ENCODE data around the gene LMOD1.
A peak's percentile ranks its signal among the peaks of the same experiment; 100 is the strongest.

LMOD1 gene

DNA sequence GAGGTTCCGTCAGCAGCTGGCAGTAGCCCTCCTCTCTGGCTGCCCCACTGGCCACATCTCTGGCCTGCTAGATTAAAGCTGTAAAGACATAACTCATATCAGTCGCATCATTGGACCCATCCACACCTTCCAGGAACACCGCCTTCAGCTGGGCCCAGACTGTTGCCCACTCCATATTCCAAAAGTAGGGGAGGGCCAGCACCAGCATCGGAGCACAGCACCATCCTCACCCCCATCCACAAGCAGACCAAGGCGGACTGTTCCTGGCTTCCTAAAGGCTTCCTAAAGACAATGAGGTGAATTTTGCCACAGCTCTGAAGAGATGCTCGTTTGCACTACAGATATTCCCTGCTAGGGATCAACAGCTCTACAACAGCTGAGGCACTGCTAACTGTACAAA, 54.1 kb downstream of the LMOD1 start:
- ChIA-PET POLR2A (interaction anchor here (0.6 kb wide), 1 partner anchor 38 kb away, joined by 3 read pairs; no protein-coding TSS in a partner anchor), CTCF (interaction anchor here (0.7 to 8.7 kb wide), 6 partner anchors 10 to 380 kb away, joined by 3 to 174 read pairs (median 7); no protein-coding TSS in a partner anchor)
- TF ChIP-seq, protein P1, sequence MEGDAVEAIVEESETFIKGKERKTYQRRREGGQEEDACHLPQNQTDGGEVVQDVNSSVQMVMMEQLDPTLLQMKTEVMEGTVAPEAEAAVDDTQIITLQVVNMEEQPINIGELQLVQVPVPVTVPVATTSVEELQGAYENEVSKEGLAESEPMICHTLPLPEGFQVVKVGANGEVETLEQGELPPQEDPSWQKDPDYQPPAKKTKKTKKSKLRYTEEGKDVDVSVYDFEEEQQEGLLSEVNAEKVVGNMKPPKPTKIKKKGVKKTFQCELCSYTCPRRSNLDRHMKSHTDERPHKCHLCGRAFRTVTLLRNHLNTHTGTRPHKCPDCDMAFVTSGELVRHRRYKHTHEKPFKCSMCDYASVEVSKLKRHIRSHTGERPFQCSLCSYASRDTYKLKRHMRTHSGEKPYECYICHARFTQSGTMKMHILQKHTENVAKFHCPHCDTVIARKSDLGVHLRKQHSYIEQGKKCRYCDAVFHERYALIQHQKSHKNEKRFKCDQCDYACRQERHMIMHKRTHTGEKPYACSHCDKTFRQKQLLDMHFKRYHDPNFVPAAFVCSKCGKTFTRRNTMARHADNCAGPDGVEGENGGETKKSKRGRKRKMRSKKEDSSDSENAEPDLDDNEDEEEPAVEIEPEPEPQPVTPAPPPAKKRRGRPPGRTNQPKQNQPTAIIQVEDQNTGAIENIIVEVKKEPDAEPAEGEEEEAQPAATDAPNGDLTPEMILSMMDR (IDR thresholded peaks at IDR 0.05; ENCODE audit: control extremely low read depth, extremely low read depth, low read depth, missing control alignments), result no peak
- no peak for DNase-seq (ENCODE audit: extremely low spot score)

DNA sequence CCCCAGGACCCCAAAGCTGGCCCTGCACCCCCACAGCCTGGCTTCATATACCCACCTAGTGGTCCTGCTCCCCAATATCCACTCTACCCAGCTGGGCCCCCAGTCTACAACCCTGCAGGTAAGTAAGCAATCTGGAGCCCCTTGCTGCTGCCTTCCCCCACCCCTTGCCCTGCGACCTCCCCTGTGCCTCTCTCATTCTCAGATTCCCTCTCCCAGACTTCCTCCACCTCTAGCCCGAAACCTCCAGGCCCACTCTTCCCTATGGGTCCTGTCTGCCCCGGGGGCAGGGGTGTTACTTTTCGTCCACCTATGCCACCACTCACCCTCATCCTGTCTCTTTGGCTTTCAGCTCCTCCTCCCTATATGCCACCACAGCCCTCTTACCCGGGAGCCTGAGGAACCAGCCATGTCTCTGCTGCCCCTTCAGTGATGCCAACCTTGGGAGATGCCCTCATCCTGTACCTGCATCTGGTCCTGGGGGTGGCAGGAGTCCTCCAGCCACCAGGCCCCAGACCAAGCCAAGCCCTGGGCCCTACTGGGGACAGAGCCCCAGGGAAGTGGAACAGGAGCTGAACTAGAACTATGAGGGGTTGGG, 54.8 kb downstream of the LMOD1 start:
- CTCF ChIA-PET, result interaction anchor here (1.1 to 8.7 kb wide), 4 partner anchors 9 to 379 kb away, joined by 3 to 174 read pairs (median 83); no protein-coding TSS in a partner anchor
- POLR2A ChIA-PET, result no interaction called here
- TF ChIP-seq, protein P1 (IDR thresholded peaks at IDR 0.05; ENCODE audit: control extremely low read depth, extremely low read depth, low read depth, missing control alignments), result no peak
- DNase-seq (ENCODE audit: extremely low spot score), result no peak

DNA sequence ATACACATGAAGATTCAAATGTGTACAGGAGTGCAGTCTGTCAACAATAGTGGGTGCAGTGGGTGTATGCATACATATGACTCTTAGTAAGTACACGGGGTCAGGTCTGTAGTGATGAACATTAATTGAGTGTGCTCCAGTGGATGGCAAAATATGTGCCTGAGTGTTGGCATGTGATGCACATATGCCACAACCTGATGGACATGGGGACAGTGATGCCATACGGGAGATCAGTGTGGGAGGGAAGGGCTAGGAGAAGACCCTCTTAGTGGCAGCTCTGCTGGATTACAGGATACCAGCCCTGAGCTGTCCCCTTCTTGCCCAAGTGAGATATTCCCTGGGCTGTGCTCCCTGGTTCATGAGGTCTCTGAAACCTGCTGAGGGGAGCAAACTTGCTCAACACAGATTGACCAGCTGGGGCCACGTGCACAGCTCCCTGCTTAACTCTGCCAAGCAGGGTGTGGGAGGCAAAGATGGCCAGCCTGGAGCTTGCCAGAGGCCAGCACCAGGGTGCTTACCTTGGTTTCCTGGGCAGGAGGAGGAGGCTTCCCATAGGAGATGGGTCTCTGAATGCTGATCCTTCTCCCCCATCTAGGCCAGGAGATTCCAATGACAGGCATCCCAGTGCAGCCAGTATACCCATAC, 55.4 kb downstream of the LMOD1 start:
- no peak for DNase-seq (ENCODE audit: extremely low spot score)
- TF ChIP-seq, protein P1 (IDR thresholded peaks at IDR 0.05; ENCODE audit: control extremely low read depth, extremely low read depth, low read depth, missing control alignments), result no peak
- POLR2A ChIA-PET, result no interaction called here
- CTCF ChIA-PET, result interaction anchor here (1.6 to 8.7 kb wide), 2 partner anchors 9 to 378 kb away, joined by 3 to 174 read pairs; no protein-coding TSS in a partner anchor

DNA sequence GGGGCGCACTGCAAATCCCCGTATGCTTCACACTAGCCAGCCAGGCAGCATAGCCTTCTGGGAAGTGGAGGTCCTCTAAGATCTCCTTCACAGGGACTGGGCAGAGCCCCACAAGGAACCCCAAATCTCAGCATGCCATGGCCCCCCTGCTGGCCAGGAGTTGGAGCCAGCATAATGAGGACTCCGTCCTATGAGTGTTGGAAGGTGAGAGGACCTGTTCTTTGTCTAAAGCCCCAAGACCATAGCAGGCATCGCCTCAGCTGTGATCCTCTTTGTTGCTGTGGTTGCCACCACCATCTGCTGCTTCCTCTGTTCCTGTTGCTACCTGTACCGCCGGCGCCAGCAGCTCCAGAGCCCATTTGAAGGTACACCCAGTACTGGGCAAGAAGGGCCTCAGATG, 56.1 kb downstream of the LMOD1 start:
- ChIA-PET CTCF (interaction anchor here (8.7 kb wide), 1 partner anchor 8 kb away, joined by 174 read pairs; no protein-coding TSS in a partner anchor), POLR2A (no interaction called here)
- no peak for DNase-seq (ENCODE audit: extremely low spot score)
- TF ChIP-seq, protein P1 (IDR thresholded peaks at IDR 0.05; ENCODE audit: control extremely low read depth, extremely low read depth, low read depth, missing control alignments), result no peak

DNA sequence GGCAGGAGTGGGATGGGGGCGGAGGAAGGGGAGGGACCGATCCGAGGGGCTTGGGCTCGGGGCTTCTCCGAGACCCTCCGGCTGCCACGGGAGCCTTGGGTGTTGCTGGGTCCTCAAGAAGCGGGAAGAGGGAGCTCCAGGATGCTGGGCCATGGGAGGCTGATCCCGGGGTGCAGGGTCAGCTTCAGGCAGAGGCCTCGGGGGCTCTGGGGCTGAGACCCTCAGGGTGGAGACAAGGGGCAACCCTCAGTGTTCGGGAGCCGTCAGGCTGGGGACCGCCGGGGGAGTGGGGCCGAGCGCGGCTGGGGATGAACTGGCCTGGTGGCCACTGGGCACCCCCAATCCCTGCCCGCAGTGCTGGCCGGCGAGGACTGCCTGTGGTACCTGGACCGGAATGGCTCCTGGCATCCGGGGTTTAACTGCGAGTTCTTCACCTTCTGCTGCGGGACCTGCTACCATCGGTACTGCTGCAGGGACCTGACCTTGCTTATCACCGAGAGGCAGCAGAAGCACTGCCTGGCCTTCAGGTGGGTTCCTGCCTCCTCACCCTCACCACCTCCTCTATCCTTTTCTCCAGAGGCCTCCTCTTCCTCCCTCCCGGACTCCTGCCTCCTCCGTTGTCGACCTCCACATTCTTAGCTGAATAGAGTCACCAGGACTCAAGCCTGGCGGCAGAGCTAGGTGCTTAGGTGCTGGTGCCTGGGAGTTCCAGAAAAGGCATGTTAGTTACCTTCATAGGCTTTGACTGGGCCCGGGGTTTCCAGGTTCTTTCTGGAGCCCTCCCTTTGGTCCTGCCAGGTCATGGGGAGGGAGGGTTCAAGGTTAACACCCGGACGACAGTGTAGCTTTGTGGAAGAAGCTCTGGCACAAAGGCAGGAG, 57.0 kb downstream of the LMOD1 start:
- ChIA-PET POLR2A (no interaction called here), CTCF (interaction anchor here (1.0 to 8.7 kb wide), 2 partner anchors 7 to 84 kb away, joined by 3 to 174 read pairs; no protein-coding TSS in a partner anchor)
- DNase-seq (ENCODE audit: extremely low spot score), result peak; percentile 17
- TF ChIP-seq, protein P1 (IDR thresholded peaks at IDR 0.05; ENCODE audit: control extremely low read depth, extremely low read depth, low read depth, missing control alignments), result no peak

Measured in GM10248 (cell line).